GM12878 (cell line): ENCODE measurements around the gene CNOT6L. TPM values are rescaled to one million over a fixed set of nuclear protein-coding genes. Genes with fewer than 3 reads are reported as not detected.
"Not testable (repeated sequence)": the region's sequence is repeated elsewhere in the genome, so short reads cannot be mapped to it uniquely, and the experiment has no call there.

Experiments
- ATAC-seq: fragments of 200-7000 bp; cut with Tn5 transposase; 3 replicates; pipeline ENCODE4 v1.9.1; 2020; ENCODE audit warnings: mild to moderate bottlenecking, moderate library complexity
- BruUV-seq: library from RNA; stranded (reverse); fragments of 400-500 nt; replicated peaks from 2 replicates; lab custom pipeline; 2021; lab: Mats Ljungman, UMichigan
- CTCF ChIA-PET: fragments of 300-600 bp; sonication (Branson Sonifier 250); formaldehyde crosslinking; extraction: SDS; loops from one replicate; lab custom pipeline; 2021; ENCODE audit warnings: inconsistent platforms; lab: Yijun Ruan, JAX
- POLR2A ChIA-PET: fragments of 350-600 bp; formaldehyde crosslinking; extraction: SDS; loops from one replicate; lab custom pipeline; 2021; ENCODE audit warnings: inconsistent platforms; lab: Charles Lee
- RAD21 ChIA-PET: fragments of 300-600 bp; sonication (Branson Sonifier 250); formaldehyde crosslinking; loops from one replicate; lab custom pipeline; 2023; ENCODE audit warnings: antibody characterized with exemption; ENCODE audit not compliant: unreplicated experiment; lab: Charles Lee
- SMC1A ChIA-PET: fragments of 300-600 bp; sonication (Branson Sonifier 250); formaldehyde crosslinking; loops from one replicate; lab custom pipeline; 2023; ENCODE audit not compliant: unreplicated experiment, uncharacterized antibody; lab: Charles Lee
- DNase-seq: peaks from one replicate; pipeline ENCODE4 v3.0.0-alpha.2; 2011; ENCODE audit warnings: low read depth, low spot score
- FAIRE-seq: peaks from 3 replicates; lab custom pipeline; 2011; peaks lifted over from hg19 to GRCh38; lab: Jason Lieb, UNC
- H2AFZ ChIP-seq: 2 replicates; pipeline ENCODE4 v1.6.0; 2011; ENCODE audit warnings: low read depth, low read length, control low read depth; ENCODE audit not compliant: control insufficient read depth
- H3K27ac ChIP-seq: 2 replicates; pipeline ENCODE4 v1.5.1; 2011; ENCODE audit warnings: control low read depth; ENCODE audit not compliant: control insufficient read depth, insufficient read depth
- H3K27me3 ChIP-seq, 2 experiments: replicated peaks in 1 of 2; 2 replicates each; pipeline versions ENCODE4 v1.6.0 to v1.6.1; 2011; ENCODE audit warnings: low read length in 1 of 2; ENCODE audit not compliant: control insufficient read depth in 2 of 2, insufficient read depth in 2 of 2
- H3K36me3 ChIP-seq, 2 experiments: 2 replicates each; pipeline ENCODE4 v1.5.1; 2011; ENCODE audit warnings: low read length in 1 of 2; ENCODE audit not compliant: control insufficient read depth in 2 of 2, insufficient read depth in 2 of 2
- H3K4me1 ChIP-seq: 2 replicates; pipeline ENCODE4 v1.6.1; 2011; ENCODE audit warnings: mild to moderate bottlenecking, low read length, moderate library complexity, mixed read lengths; ENCODE audit not compliant: control insufficient read depth, insufficient read depth
- H3K4me2 ChIP-seq: 2 replicates; pipeline ENCODE4 v1.6.0; 2011; ENCODE audit warnings: control low read depth; ENCODE audit not compliant: control insufficient read depth, insufficient read depth
- H3K4me3 ChIP-seq: fragments of 200-600 bp; sonication (generic); 2 replicates; pipeline ENCODE4 v1.5.1; 2016
- H3K79me2 ChIP-seq: 2 replicates; pipeline ENCODE4 v1.6.0; 2011; ENCODE audit warnings: low read length; ENCODE audit not compliant: control insufficient read depth, insufficient read depth
- H3K9ac ChIP-seq: 2 replicates; pipeline ENCODE4 v1.8.0; 2011; ENCODE audit warnings: low read length, control low read depth, mixed read lengths; ENCODE audit not compliant: control insufficient read depth, insufficient read depth
- H3K9me3 ChIP-seq: replicated peaks from 3 replicates; pipeline ENCODE4 v1.5.1; 2011; ENCODE audit warnings: mild to moderate bottlenecking, low read length; ENCODE audit not compliant: control insufficient read depth, insufficient read depth
- H4K20me1 ChIP-seq: 2 replicates; pipeline ENCODE4 v1.6.0; 2011; ENCODE audit not compliant: control insufficient read depth, insufficient read depth
- CBX5 ChIP-seq: sonication (generic); IDR thresholded peaks from 2 replicates; pipeline ENCODE4 v1.6.1; 2016; ENCODE audit warnings: low read depth, moderate library complexity, mild to moderate bottlenecking, inconsistent platforms
- CHD1 ChIP-seq: IDR thresholded peaks from 2 replicates; pipeline ENCODE4 v1.6.1; 2012; ENCODE audit warnings: low read depth, low read length, improper control_type of control experiment
- EGR1 ChIP-seq, 2 experiments: IDR thresholded peaks; 1 replicate in 1 of 2; 2 replicates in 1 of 2; pipeline ENCODE4 v1.6.1; 2011 to 2012; ENCODE audit warnings: low read depth in 2 of 2, low read length in 2 of 2, borderline replicate concordance in 1 of 2, mild to moderate bottlenecking in 1 of 2, moderate library complexity in 1 of 2
- IKZF2 ChIP-seq, 2 experiments: fragments of 450-650 bp; IDR thresholded peaks; 2 replicates each; pipeline ENCODE4 v1.6.1; 2017; ENCODE audit warnings: mild to moderate bottlenecking in 2 of 2, moderate library complexity in 2 of 2
- KAT2A ChIP-seq: conservative IDR thresholded peaks from 2 replicates; pipeline ENCODE4 v1.6.1; 2011; ENCODE audit warnings: low read depth, low read length; ENCODE audit not compliant: control insufficient read depth
- NFYA ChIP-seq: IDR thresholded peaks from 2 replicates; pipeline ENCODE4 v1.6.1; 2011; ENCODE audit warnings: low read depth, mild to moderate bottlenecking, low read length, improper control_type of control experiment, borderline replicate concordance
- RAD21 ChIP-seq: IDR thresholded peaks from 2 replicates; pipeline ENCODE4 v1.6.1; 2011; ENCODE audit warnings: mild to moderate bottlenecking, low read depth, low read length, moderate library complexity; ENCODE audit not compliant: insufficient read depth
- RFX5 ChIP-seq: IDR thresholded peaks from 2 replicates; pipeline ENCODE4 v1.6.1; 2011; ENCODE audit warnings: low read depth, low read length, improper control_type of control experiment
- STAT3 ChIP-seq: IDR thresholded peaks from 2 replicates; pipeline ENCODE4 v1.6.1; 2011; ENCODE audit warnings: low read depth, low read length, improper control_type of control experiment
- TAF1 ChIP-seq: IDR thresholded peaks from 2 replicates; pipeline ENCODE4 v1.6.1; 2011; ENCODE audit warnings: mild to moderate bottlenecking, low read depth, low read length, borderline replicate concordance
- TCF7 ChIP-seq: IDR thresholded peaks from 2 replicates; pipeline ENCODE4 v1.6.1; 2014; ENCODE audit warnings: antibody characterized with exemption, borderline replicate concordance
- WRNIP1 ChIP-seq: IDR thresholded peaks from 2 replicates; pipeline ENCODE4 v1.6.1; 2011; ENCODE audit warnings: low read depth, low read length, improper control_type of control experiment, borderline replicate concordance
- ZZZ3 ChIP-seq: IDR thresholded peaks from 2 replicates; pipeline ENCODE4 v1.6.1; 2011; ENCODE audit warnings: low read depth; ENCODE audit not compliant: control insufficient read depth, insufficient read length
- WGBS: methylation state at CpG from one replicate; pipeline ENCODE4 v1.1.6; 2016; ENCODE audit warnings: low lambda C conversion rate; ENCODE audit not compliant: insufficient replicate concordance, insufficient coverage; ENCODE audit errors: missing lambda C conversion rate; 5-methylcytosine and 5-hydroxymethylcytosine counted together
- in situ Hi-C: fragments of 300-500 bp; cut with MboI; formaldehyde crosslinking; loops from 9 replicates; pipeline ENCODE4 v1.14.3; 2018; ENCODE audit warnings: mixed read lengths
- intact Hi-C: fragments of 100-400 bp; cut with micrococcal nuclease; formaldehyde crosslinking; loops from one replicate; pipeline ENCODE4 v1.14.2; 2022; ENCODE audit not compliant: unreplicated experiment
- polyA plus RNA-seq, 11 experiments: library from polyadenylated mRNA; depleted of rRNA in 4 of 11; unstranded in 6 of 11; stranded (reverse) in 5 of 11; fragments of >200 nt; fragmentation: Nextera tagmentation in 4 of 11; fragmentation: Illumina TruSeq in 1 of 11; extraction: Ambion mirVana in 4 of 11; extraction: Trizol in 1 of 11; gene quantifications; 1 replicate in 1 of 11; 2 replicates in 10 of 11; pipeline versions ENCODE4 v1.2.1 to v1.2.3, GENCODE V29; 2011 to 2016; ENCODE audit warnings: inconsistent platforms in 2 of 11, missing spikeins in 2 of 11, low read depth in 1 of 11
- total RNA-seq, 4 experiments: library from RNA; depleted of rRNA in 3 of 4; stranded (reverse); fragments of >200 nt in 3 of 4; fragmentation: Illumina TruSeq in 1 of 4; extraction: Trizol in 1 of 4; gene quantifications; 2 replicates each; pipeline versions ENCODE4 v1.2.1 to v1.2.3, GENCODE V29; 2013 to 2021
- TF ChIP-seq, protein P1 (sequence below): fragments of 450-650 bp; IDR thresholded peaks from 2 replicates; pipeline ENCODE4 v1.6.1; 2016; ENCODE audit warnings: mild to moderate bottlenecking
- TF ChIP-seq, protein P2 (sequence below): fragments of 450-650 bp; IDR thresholded peaks from 2 replicates; pipeline ENCODE4 v1.6.1; 2018; ENCODE audit warnings: mild to moderate bottlenecking, low read depth, moderate library complexity; ENCODE audit not compliant: partially characterized antibody

CNOT6L gene
- total and polyA plus RNA-seq, 10 of the 15 experiments (the other 5 are each of a cell fraction or from before 2014, with no cell fraction given), result 1.1 to 10.0 (median 3.0) TPM

DNA sequence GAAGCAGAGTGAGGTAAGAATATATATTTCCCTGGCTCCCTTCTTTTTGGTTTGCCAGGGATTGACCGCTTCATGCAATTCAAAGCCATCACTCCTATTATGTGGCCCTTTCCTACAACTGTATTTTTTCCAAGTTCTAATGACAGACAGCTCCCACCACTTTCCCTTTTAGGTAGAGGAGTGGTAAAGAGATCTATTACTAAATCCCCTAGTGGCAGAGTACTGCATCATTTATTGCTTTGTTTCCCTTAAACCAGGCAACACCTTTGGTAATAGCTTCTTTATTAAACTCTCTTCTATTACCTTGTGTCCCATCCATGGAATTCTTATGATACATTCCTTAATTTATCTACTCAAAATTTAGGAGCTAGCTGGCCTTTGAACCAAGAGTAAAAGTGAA, 90.7 kb downstream of the CNOT6L start (continued):
- TF ChIP-seq CBX5, result no peak
- no peak for TF ChIP-seq WRNIP1
- no peak for TF ChIP-seq STAT3
- TF ChIP-seq, protein P1, sequence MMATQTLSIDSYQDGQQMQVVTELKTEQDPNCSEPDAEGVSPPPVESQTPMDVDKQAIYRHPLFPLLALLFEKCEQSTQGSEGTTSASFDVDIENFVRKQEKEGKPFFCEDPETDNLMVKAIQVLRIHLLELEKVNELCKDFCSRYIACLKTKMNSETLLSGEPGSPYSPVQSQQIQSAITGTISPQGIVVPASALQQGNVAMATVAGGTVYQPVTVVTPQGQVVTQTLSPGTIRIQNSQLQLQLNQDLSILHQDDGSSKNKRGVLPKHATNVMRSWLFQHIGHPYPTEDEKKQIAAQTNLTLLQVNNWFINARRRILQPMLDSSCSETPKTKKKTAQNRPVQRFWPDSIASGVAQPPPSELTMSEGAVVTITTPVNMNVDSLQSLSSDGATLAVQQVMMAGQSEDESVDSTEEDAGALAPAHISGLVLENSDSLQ, result no peak
- no peak for TF ChIP-seq CHD1
- TF ChIP-seq, all 136 proteins: peak for 0

DNA sequence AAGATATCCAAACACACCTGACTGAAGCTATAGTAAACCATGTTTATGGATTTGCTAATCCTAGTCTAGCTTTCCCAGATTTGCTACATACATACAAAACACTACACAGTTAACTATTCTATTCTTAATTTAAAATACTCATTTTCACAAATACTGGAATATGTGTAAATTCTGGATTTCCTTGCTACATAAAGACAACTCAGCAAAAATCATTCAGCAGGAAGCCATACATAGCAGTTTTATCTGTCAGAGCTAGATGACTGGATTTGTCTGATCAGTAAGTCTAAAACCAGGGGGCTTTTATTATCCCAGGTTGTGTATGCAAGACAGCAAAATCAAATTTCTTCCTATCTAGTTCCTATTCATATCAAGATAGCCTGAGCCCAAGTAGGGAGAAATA, 98.1 kb downstream of the CNOT6L start:
- H3K27ac ChIP-seq, result no peak overlapping the region
- no TSS peak for BruUV-seq
- no peaks in the 10 kb centered on the region for H3K36me3 ChIP-seq
- no peak for ATAC-seq
- H3K27me3 ChIP-seq, result no peaks in the 10 kb centered on the region
- no peak overlapping the region for H3K4me2 ChIP-seq
- H3K9ac ChIP-seq, result no peak overlapping the region
- TF ChIP-seq TCF7 (no peak), NFYA (no peak), ZZZ3 (no peak), TAF1 (no peak), IKZF2 (IDR thresholded peaks at IDR 0.05) (no peak), KAT2A (no peak), RFX5 (no peak), RAD21 (no peak), EGR1 (IDR thresholded peaks at IDR 0.05; ENCODE audit: borderline replicate concordance in 1 of 2, low read depth in 2 of 2, low read length in 2 of 2) (no peak)
- TF ChIP-seq, protein P2, sequence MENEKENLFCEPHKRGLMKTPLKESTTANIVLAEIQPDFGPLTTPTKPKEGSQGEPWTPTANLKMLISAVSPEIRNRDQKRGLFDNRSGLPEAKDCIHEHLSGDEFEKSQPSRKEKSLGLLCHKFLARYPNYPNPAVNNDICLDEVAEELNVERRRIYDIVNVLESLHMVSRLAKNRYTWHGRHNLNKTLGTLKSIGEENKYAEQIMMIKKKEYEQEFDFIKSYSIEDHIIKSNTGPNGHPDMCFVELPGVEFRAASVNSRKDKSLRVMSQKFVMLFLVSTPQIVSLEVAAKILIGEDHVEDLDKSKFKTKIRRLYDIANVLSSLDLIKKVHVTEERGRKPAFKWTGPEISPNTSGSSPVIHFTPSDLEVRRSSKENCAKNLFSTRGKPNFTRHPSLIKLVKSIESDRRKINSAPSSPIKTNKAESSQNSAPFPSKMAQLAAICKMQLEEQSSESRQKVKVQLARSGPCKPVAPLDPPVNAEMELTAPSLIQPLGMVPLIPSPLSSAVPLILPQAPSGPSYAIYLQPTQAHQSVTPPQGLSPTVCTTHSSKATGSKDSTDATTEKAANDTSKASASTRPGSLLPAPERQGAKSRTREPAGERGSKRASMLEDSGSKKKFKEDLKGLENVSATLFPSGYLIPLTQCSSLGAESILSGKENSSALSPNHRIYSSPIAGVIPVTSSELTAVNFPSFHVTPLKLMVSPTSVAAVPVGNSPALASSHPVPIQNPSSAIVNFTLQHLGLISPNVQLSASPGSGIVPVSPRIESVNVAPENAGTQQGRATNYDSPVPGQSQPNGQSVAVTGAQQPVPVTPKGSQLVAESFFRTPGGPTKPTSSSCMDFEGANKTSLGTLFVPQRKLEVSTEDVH, result no peak
- TF ChIP-seq, all 136 proteins: peak for 0
- ChIA-PET SMC1A (interaction anchor here (0.6 kb wide), 1 partner anchor 158 kb away, joined by 3 read pairs; no protein-coding TSS in a partner anchor), POLR2A (no interaction called here), RAD21 (no interaction called here), CTCF (no interaction called here)
- Histone ChIP-seq H3K79me2 (no peaks in the 10 kb centered on the region), H3K4me3 (no peak overlapping the region), H3K4me1 (no peaks in the 10 kb centered on the region), H2AFZ (no peak overlapping the region), H4K20me1 (no peaks in the 10 kb centered on the region), H3K9me3 (no peaks in the 10 kb centered on the region)
- FAIRE-seq (no peak), DNase-seq (no peak)
- in situ Hi-C loops (no loop called here), intact Hi-C loops (no loop called here)

DNA sequence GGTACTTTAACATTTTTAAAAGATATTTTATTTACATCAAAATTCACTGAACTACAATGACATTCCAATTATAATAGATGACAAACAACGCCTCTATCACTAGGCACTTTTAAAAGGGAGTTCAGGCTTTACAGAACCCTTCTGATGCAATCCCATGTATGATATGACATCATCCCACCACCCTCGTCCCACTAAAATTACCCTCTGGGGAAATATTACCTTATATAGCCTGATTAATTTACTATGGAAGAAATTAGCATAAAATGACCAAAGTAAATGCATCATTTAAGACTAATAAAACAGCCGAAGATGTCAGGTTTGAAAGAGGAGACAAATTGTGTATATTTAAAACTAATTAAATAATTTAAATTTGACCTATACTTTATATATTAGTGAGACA, 100.7 kb downstream of the CNOT6L start:
- H3K36me3 ChIP-seq, SMC1A ChIA-PET, H3K9ac ChIP-seq, BruUV-seq, in situ Hi-C loops, H3K4me3 ChIP-seq, DNase-seq, H2AFZ ChIP-seq, H4K20me1 ChIP-seq, H3K27me3 ChIP-seq, POLR2A ChIA-PET, H3K4me2 ChIP-seq, intact Hi-C loops, H3K79me2 ChIP-seq, H3K27ac ChIP-seq, FAIRE-seq, RAD21 ChIA-PET, ATAC-seq, H3K4me1 ChIP-seq, H3K9me3 ChIP-seq: not testable (repeated sequence)
- 53% methylated on average over 3 of the region's 3 CpGs for WGBS
- CTCF ChIA-PET, result interaction anchor here (1.6 kb wide), 1 partner anchor 13 kb away, joined by 3 read pairs; no protein-coding TSS in a partner anchor
